ENCODE data around the gene DHX58. TPM values are rescaled to one million over a fixed set of nuclear protein-coding genes. Genes with fewer than 3 reads are reported as not detected.

DHX58 gene
- total and polyA plus RNA-seq, 2 donors (not counting 3 experiments of a cell fraction or from before 2014, with no cell fraction given), result 3.1 to 9.0 TPM

DNA sequence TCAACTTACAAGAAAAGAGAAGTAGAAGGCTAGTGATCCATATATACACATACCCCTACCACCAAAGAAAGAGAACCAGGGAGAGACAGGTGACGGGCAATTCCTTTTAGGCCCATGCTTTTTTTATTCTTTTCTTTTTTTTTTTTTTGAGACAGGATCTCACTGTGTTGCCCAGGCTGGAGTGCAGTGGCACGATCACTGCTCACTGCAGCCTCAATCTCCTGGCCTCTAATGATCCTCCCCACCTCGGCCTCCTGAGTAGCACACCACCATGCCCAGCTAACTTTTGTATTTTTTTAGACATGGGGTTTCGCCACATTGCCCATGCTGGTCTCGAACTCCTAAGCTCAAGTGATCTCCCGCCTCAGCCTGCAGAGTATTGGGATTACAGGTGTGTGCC, 14.9 kb upstream of the DHX58 start:
- no peak overlapping the region for H3K9ac ChIP-seq (replicated peaks; ENCODE audit: extremely low read depth, insufficient read depth, low read length)
- peaks cover 27 to 41% of the 10 kb centered on the region in 2 experiments for H3K36me3 ChIP-seq (ENCODE audit: control insufficient read depth in 2 of 2, extremely low read depth in 1 of 2, insufficient read depth in 2 of 2, low read length in 2 of 2)
- FAIRE-seq (no peak), DNase-seq (ENCODE audit: low read depth, low spot score) (no peak)
- H3K27me3 ChIP-seq (ENCODE audit: control insufficient read depth in 2 of 2, insufficient read depth in 2 of 2, low read length in 2 of 2), result no peaks in the 10 kb centered on the region
- H3K9me1 ChIP-seq (replicated peaks; ENCODE audit: control insufficient read depth, extremely low read depth, insufficient read depth, low read length), result no peaks in the 10 kb centered on the region
- no peak overlapping the region for H3K4me2 ChIP-seq (ENCODE audit: insufficient read depth, low read length)
- TF ChIP-seq JUN (IDR thresholded peaks at IDR 0.05; ENCODE audit: borderline replicate concordance, insufficient read depth, insufficient read length, low read depth) (no peak), GATA2 (IDR thresholded peaks at IDR 0.05; ENCODE audit: insufficient read depth, insufficient read length, low read depth, low read length) (no peak), EZH2 (IDR thresholded peaks at IDR 0.05; ENCODE audit: borderline replicate concordance, low read depth, low read length, severe bottlenecking) (no peak), MYC (IDR thresholded peaks at IDR 0.05; ENCODE audit: low read depth, low read length) (no peak), POLR2A (IDR thresholded peaks at IDR 0.05; ENCODE audit: low read depth, low read length) (no peak), FOS (IDR thresholded peaks at IDR 0.05; ENCODE audit: borderline replicate concordance, insufficient read depth, low read length) (no peak), POLR2AphosphoS5 (IDR thresholded peaks at IDR 0.05; ENCODE audit: insufficient read depth, low read depth, low read length) (no peak)
- TF ChIP-seq, protein P1, sequence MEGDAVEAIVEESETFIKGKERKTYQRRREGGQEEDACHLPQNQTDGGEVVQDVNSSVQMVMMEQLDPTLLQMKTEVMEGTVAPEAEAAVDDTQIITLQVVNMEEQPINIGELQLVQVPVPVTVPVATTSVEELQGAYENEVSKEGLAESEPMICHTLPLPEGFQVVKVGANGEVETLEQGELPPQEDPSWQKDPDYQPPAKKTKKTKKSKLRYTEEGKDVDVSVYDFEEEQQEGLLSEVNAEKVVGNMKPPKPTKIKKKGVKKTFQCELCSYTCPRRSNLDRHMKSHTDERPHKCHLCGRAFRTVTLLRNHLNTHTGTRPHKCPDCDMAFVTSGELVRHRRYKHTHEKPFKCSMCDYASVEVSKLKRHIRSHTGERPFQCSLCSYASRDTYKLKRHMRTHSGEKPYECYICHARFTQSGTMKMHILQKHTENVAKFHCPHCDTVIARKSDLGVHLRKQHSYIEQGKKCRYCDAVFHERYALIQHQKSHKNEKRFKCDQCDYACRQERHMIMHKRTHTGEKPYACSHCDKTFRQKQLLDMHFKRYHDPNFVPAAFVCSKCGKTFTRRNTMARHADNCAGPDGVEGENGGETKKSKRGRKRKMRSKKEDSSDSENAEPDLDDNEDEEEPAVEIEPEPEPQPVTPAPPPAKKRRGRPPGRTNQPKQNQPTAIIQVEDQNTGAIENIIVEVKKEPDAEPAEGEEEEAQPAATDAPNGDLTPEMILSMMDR (IDR thresholded peaks at IDR 0.05; ENCODE audit: extremely low read depth in 1 of 2, insufficient read depth in 1 of 2, low read depth in 1 of 2, low read length in 2 of 2), result no peak
- TF ChIP-seq, protein P2, sequence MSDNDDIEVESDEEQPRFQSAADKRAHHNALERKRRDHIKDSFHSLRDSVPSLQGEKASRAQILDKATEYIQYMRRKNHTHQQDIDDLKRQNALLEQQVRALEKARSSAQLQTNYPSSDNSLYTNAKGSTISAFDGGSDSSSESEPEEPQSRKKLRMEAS (IDR thresholded peaks at IDR 0.05; ENCODE audit: insufficient read depth, insufficient read length), result no peak
- dilution Hi-C loops (cut with MboI; ENCODE audit: extremely low pct_ligation_motif_present, low sequenced_read_pairs), result no loop called here
- H3K79me2 ChIP-seq (ENCODE audit: control insufficient read depth, insufficient read depth, low read length), result peaks cover 30% of the 10 kb centered on the region
- H3K9me3 ChIP-seq (replicated peaks; ENCODE audit: control insufficient read depth, insufficient read depth, low read length), result no peaks in the 10 kb centered on the region
- ChIA-PET CTCF (interaction anchor here (1.3 kb wide), 1 partner anchor 9 kb away, joined by 5 read pairs; no protein-coding TSS in a partner anchor), POLR2A (no interaction called here)
- peaks cover 34% of the 10 kb centered on the region for H3K4me1 ChIP-seq (ENCODE audit: control insufficient read depth, extremely low read depth, insufficient read depth, low read length)
- no peaks in the 10 kb centered on the region for H4K20me1 ChIP-seq (replicated peaks; ENCODE audit: control insufficient read depth, extremely low read depth, insufficient read depth, low read length)
- no peak overlapping the region for H3K4me3 ChIP-seq (replicated peaks in 1 of 3; ENCODE audit: insufficient read depth in 1 of 3, low read depth in 1 of 3, low read length in 3 of 3)
- H3K27ac ChIP-seq (ENCODE audit: insufficient read depth, low read depth, low read length), result no peak overlapping the region
- intact Hi-C loops (cut with micrococcal nuclease), result no loop called here
- H2AFZ ChIP-seq (ENCODE audit: low read depth, low read length), result no peak overlapping the region
- BruUV-seq (replicated peaks), result no TSS peak

Data from endothelial cell of umbilical vein (primary cell).